K562 (cell line): ENCODE data around the gene CTRL. TPM values are rescaled to one million over a fixed set of nuclear protein-coding genes. Genes with fewer than 3 reads are reported as not detected.

Experiments
- BACH1 ChIP-seq: fragments of 200-800 bp; sonication (Bioruptor generic); IDR thresholded peaks from 2 replicates; pipeline ENCODE4 v1.6.1; 2016; ENCODE audit warnings: missing genetic modification characterization, missing compliant biosample characterization
- CLOCK ChIP-seq: fragments of 250-450 bp; sonication (Bioruptor Pico); IDR thresholded peaks from 2 replicates; pipeline ENCODE4 v1.4.0; 2020; ENCODE audit warnings: mild to moderate bottlenecking, moderate library complexity, borderline replicate concordance
- ELK1 ChIP-seq: sonication (generic); formaldehyde crosslinking; IDR thresholded peaks from 2 replicates; pipeline ENCODE4 v1.8.1; 2022; ENCODE audit warnings: missing genetic modification reagents
- FOXJ3 ChIP-seq: sonication (generic); formaldehyde crosslinking; IDR thresholded peaks from 2 replicates; pipeline ENCODE4 v1.4.0; 2020; ENCODE audit warnings: mild to moderate bottlenecking, missing genetic modification reagents
- FOXM1 ChIP-seq, 2 experiments: fragments of 450-650 bp in 1 of 2; sonication (generic) in 1 of 2; formaldehyde crosslinking in 1 of 2; IDR thresholded peaks; 2 replicates each; pipeline versions ENCODE4 v1.6.1 to v1.9.0; 2017 to 2022; ENCODE audit warnings: low read depth in 2 of 2, mild to moderate bottlenecking in 2 of 2, missing genetic modification reagents in 1 of 2, moderate library complexity in 1 of 2
- GABPB1 ChIP-seq: sonication (generic); formaldehyde crosslinking; IDR thresholded peaks from 2 replicates; pipeline ENCODE4 v1.8.0; 2022; ENCODE audit warnings: mild to moderate bottlenecking, missing genetic modification reagents
- GABPB2 ChIP-seq: fragments of 250-450 bp; sonication (Bioruptor Pico); conservative IDR thresholded peaks from 2 replicates; pipeline ENCODE4 v1.5.1; 2021; ENCODE audit warnings: mild to moderate bottlenecking
- LARP7 ChIP-seq: fragments of 450-650 bp; IDR thresholded peaks from 2 replicates; pipeline ENCODE4 v1.6.1; 2016
- MAFF ChIP-seq: IDR thresholded peaks from 2 replicates; pipeline ENCODE4 v1.6.1; 2012; ENCODE audit warnings: low read length, improper control_type of control experiment
- MBD2 ChIP-seq: sonication (generic); IDR thresholded peaks from 2 replicates; pipeline ENCODE4 v1.6.1; 2016; ENCODE audit warnings: low read depth, borderline replicate concordance
- NUFIP1 ChIP-seq: fragments of 450-650 bp; IDR thresholded peaks from 2 replicates; pipeline ENCODE4 v1.6.1; 2018; ENCODE audit not compliant: partially characterized antibody
- PTRF ChIP-seq: fragments of 450-650 bp; IDR thresholded peaks from 2 replicates; pipeline ENCODE4 v1.6.1; 2016; ENCODE audit warnings: mild to moderate bottlenecking, missing genetic modification characterization, missing compliant biosample characterization
- SIN3B ChIP-seq: fragments of 450-650 bp; IDR thresholded peaks from 2 replicates; pipeline ENCODE4 v1.6.1; 2017; ENCODE audit warnings: low read depth, mild to moderate bottlenecking, moderate library complexity
- SNRNP70 ChIP-seq: fragments of 200-400 bp; formaldehyde crosslinking; optimal IDR thresholded peaks from 2 replicates; pipeline ENCODE3; 2017; ENCODE audit warnings: low read depth, low read length
- SOX6 ChIP-seq: fragments of 450-650 bp; IDR thresholded peaks from 2 replicates; pipeline ENCODE4 v1.6.1; 2014; ENCODE audit warnings: mild to moderate bottlenecking
- TBL1XR1 ChIP-seq, 2 experiments: IDR thresholded peaks; 2 replicates each; pipeline ENCODE4 v1.6.1; 2012; ENCODE audit warnings: improper control_type of control experiment in 2 of 2, low read length in 2 of 2, mild to moderate bottlenecking in 1 of 2
- USF2 ChIP-seq: sonication (generic); formaldehyde crosslinking; IDR thresholded peaks from 2 replicates; pipeline ENCODE4 v1.5.0; 2020; ENCODE audit warnings: missing genetic modification reagents
- ZNF23 ChIP-seq: fragments of 250-450 bp; sonication (Bioruptor Pico); IDR thresholded peaks from 2 replicates; pipeline ENCODE4 v1.4.0; 2020; ENCODE audit warnings: mild to moderate bottlenecking
- ZNF253 ChIP-seq: fragments of 250-450 bp; sonication (Bioruptor Pico); conservative IDR thresholded peaks from 2 replicates; pipeline ENCODE4 v1.6.1; 2021; ENCODE audit warnings: mild to moderate bottlenecking
- ZNF398 ChIP-seq: fragments of 250-450 bp; sonication (Bioruptor Pico); IDR thresholded peaks from 2 replicates; pipeline ENCODE4 v1.8.0; 2021; ENCODE audit warnings: moderate library complexity, mild to moderate bottlenecking, inconsistent platforms
- ZNF717 ChIP-seq: fragments of 250-450 bp; sonication (Bioruptor Pico); IDR thresholded peaks from 2 replicates; pipeline ENCODE4 v1.5.0; 2021
- ZNF75A ChIP-seq: fragments of 450-650 bp; formaldehyde crosslinking; IDR thresholded peaks from 2 replicates; pipeline ENCODE4 v1.4.0; 2020; ENCODE audit warnings: mild to moderate bottlenecking
- ZNF780A ChIP-seq: fragments of 250-450 bp; sonication (Bioruptor Pico); IDR thresholded peaks from 2 replicates; pipeline ENCODE4 v1.5.0; 2021; ENCODE audit warnings: mild to moderate bottlenecking
- polyA plus RNA-seq, 8 experiments: library from polyadenylated mRNA; depleted of rRNA in 4 of 8; stranded (reverse) in 5 of 8; unstranded in 3 of 8; fragments of >200 nt; fragmentation: Nextera tagmentation in 2 of 8; fragmentation: Illumina TruSeq in 1 of 8; extraction: Ambion mirVana in 2 of 8; extraction: Trizol in 1 of 8; gene quantifications; 2 replicates each; pipeline versions ENCODE4 v1.2.1 to v1.2.3, GENCODE V29; 2011 to 2014; ENCODE audit warnings: inconsistent platforms in 1 of 8, missing spikeins in 1 of 8
- total RNA-seq, 7 experiments: library from RNA; depleted of rRNA in 6 of 7; stranded (reverse); fragments of >200 nt in 6 of 7; fragmentation: Illumina TruSeq in 2 of 7; extraction: Trizol in 2 of 7; gene quantifications; 2 replicates each; pipeline versions ENCODE4 v1.2.1 to v1.2.3, GENCODE V29; 2011 to 2021; ENCODE audit warnings: low replicate concordance in 1 of 7

CTRL gene
- total and polyA plus RNA-seq, 9 of the 15 experiments (the other 6 are each of a cell fraction or from before 2014, with no cell fraction given) = 1.4 to 5.6 (median 2.5) TPM

GRCh38 chr16:67968400-67969253 lies 37.0 kb upstream of the CTRL start, which contains the start of gene SLC12A4 (continued):
- no peak for TF ChIP-seq USF2 (CRISPR knock-in tag)
- TF ChIP-seq NUFIP1 = no peak
- TF ChIP-seq BACH1 (tag) = no peak
- TF ChIP-seq ELK1 = no peak
- no peak for TF ChIP-seq ZNF717 (CRISPR knock-in tag)
- no peak for TF ChIP-seq CLOCK (CRISPR knock-in tag)
- TF ChIP-seq SNRNP70 = no peak
- TF ChIP-seq ZNF75A (CRISPR knock-in tag) = no peak
- TF ChIP-seq ZNF23 (CRISPR knock-in tag) = no peak
- TF ChIP-seq ZNF780A = no peak
- TF ChIP-seq SIN3B = peak; percentile 33; the same call in 1 of the 2 replicates
- peak; percentile 19; the same call in 1 of the 2 replicates for TF ChIP-seq SOX6
- no peak for TF ChIP-seq FOXJ3 (CRISPR knock-in tag)
- TF ChIP-seq GABPB1 (CRISPR knock-in tag) = peak; percentile 60
- no peak; a peak in 1 of 4 replicates for TF ChIP-seq TBL1XR1 (IDR thresholded peaks at IDR 0.05; ENCODE audit: low read length in 2 of 2)
- no peak for TF ChIP-seq LARP7
- no peak for TF ChIP-seq PTRF (tag)
- TF ChIP-seq GABPB2 (CRISPR knock-in tag) = no peak
- TF ChIP-seq MBD2 = 0 out of 2 replicates have a peak, but pooled peaks have one; percentile 14
- no peak for TF ChIP-seq ZNF253 (CRISPR knock-in tag)
- no peak for TF ChIP-seq ZNF398
- no peak for TF ChIP-seq MAFF
- TF ChIP-seq FOXM1 (IDR thresholded peaks at IDR 0.05; ENCODE audit: low read depth) = peak; percentile 41; the same call in 1 of the 2 replicates
- 0 out of 2 replicates have a peak, but pooled peaks have one; percentile 68 for TF ChIP-seq FOXM1 (CRISPR knock-in tag; IDR thresholded peaks at IDR 0.05; ENCODE audit: low read depth)
